Measurements from ENCODE around the gene ZNF30.

ZNF30 gene

DNA sequence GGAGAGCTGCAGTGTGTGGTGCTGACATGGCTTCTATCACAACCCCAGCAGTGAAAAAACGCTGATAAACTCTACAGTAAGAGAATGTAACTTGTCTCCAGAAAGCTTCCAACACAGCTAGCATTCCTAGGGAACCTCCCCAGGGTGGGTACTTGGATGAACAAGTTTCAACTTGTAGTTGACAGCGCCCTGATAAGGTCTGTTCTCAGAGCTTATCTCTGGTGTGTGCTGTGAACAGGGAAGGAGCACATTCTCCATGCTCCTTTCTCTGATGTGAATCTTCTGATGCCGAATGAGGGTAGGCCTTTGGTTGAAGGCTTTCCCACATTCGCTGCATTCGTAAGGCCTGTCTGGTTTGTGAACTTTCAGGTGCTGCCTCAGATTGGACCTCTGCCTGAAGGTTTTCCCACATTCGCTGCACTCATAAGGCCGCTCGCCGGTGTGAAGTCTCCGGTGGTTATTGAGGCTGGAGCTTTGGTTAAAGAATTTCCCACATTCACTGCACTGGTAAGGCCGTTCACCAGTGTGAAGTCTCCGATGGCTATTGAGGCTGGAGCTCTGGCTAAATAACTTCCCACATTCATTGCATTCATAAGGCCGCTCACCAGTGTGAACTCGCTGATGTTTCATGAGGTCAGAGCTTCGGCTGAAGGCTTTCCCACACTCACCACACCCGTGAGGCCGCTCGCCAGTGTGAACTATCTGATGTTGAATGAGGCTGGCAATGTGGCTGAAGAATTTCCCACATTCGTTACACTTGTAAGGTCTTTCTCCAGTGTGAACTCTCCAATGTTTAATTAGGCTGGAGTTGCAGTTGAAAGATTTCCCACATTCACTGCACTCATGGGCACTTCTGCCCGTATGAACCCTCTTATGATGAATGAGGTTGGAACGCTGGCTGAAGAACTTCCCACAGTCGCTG lies 31.4 kb downstream of the ZNF30 start:
- H3K4me3 ChIP-seq (ENCODE audit: low read depth, low read length): no peak overlapping the region
- H3K36me3 ChIP-seq: peaks cover 56% of the 10 kb centered on the region
- no peaks in the 10 kb centered on the region for H3K27me3 ChIP-seq (ENCODE audit: insufficient read depth, low read depth, severe bottlenecking)
- H3K27ac ChIP-seq: no peak overlapping the region
- peaks cover 34% of the 10 kb centered on the region for H3K9me3 ChIP-seq (ENCODE audit: severe bottlenecking)
- TF ChIP-seq, protein P1, sequence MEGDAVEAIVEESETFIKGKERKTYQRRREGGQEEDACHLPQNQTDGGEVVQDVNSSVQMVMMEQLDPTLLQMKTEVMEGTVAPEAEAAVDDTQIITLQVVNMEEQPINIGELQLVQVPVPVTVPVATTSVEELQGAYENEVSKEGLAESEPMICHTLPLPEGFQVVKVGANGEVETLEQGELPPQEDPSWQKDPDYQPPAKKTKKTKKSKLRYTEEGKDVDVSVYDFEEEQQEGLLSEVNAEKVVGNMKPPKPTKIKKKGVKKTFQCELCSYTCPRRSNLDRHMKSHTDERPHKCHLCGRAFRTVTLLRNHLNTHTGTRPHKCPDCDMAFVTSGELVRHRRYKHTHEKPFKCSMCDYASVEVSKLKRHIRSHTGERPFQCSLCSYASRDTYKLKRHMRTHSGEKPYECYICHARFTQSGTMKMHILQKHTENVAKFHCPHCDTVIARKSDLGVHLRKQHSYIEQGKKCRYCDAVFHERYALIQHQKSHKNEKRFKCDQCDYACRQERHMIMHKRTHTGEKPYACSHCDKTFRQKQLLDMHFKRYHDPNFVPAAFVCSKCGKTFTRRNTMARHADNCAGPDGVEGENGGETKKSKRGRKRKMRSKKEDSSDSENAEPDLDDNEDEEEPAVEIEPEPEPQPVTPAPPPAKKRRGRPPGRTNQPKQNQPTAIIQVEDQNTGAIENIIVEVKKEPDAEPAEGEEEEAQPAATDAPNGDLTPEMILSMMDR (IDR thresholded peaks at IDR 0.05; ENCODE audit: low read depth, low read length): no peak
- DNase-seq: no peak

DNA sequence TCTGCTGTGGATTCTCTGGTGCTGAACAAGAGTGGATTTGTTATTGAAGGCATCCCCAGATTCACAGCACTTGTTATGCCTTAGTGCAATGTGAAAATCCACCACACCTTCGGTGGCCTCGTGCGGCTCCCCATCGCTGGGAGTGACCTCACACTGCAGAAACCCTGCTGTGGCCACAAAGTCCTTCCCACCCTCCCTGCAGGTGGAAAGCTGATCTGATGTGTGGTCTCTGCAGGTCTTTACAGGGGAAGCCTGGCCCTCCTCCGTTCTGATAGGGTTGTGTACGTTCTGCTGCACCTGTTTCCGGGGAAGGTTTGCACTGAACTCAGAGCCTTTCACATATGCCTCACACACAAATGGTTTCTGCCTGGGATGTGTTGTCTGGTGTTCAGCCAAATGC lies 32.3 kb downstream of the ZNF30 start:
- H3K36me3 ChIP-seq: peaks cover 56% of the 10 kb centered on the region
- no peak for DNase-seq
- TF ChIP-seq, protein P1 (IDR thresholded peaks at IDR 0.05; ENCODE audit: low read depth, low read length): no peak
- peaks cover 33% of the 10 kb centered on the region for H3K9me3 ChIP-seq (ENCODE audit: severe bottlenecking)
- no peak overlapping the region for H3K4me3 ChIP-seq (ENCODE audit: low read depth, low read length)
- H3K27ac ChIP-seq: no peak overlapping the region
- H3K27me3 ChIP-seq (ENCODE audit: insufficient read depth, low read depth, severe bottlenecking): no peaks in the 10 kb centered on the region

DNA sequence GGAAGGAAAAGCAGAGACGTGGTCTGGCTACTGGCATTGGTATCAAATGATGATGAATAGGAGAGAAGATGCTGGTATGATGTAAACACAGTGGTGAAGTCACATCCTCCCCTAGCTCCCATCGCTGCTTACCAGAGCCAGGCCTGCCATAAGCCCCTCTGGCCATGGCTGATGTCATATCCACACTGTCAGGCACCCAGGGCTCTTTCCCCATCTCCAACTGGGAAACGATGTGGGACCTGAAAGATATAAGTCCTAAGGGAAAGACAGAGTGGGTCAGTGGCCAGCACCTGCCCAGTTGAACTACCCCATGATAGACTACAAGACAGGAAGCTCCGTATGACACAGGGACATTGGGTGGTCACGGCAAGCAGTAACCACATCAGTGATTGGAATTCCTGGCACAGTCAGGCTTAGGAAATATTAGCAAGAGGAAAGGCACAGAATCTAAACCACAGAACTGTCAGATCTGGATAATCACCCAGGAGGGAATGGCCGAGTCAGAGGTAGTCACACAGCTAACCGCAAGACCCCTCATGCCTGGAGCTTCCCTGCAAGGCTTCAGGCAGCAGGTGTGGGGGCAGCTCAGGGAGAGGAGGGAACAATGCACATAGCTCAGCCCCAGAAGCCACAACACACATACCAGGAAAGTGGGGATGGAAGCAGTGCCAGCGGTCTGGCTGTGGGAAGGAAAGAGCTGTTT lies 33.6 kb downstream of the ZNF30 start:
- TF ChIP-seq, protein P1 (IDR thresholded peaks at IDR 0.05; ENCODE audit: low read depth, low read length): no peak
- Histone ChIP-seq H3K4me3 (ENCODE audit: low read depth, low read length) (no peak overlapping the region), H3K27me3 (ENCODE audit: insufficient read depth, low read depth, severe bottlenecking) (no peaks in the 10 kb centered on the region), H3K27ac (no peak overlapping the region), H3K9me3 (ENCODE audit: severe bottlenecking) (peaks cover 32% of the 10 kb centered on the region), H3K36me3 (peaks cover 56% of the 10 kb centered on the region)
- DNase-seq: no peak

DNA sequence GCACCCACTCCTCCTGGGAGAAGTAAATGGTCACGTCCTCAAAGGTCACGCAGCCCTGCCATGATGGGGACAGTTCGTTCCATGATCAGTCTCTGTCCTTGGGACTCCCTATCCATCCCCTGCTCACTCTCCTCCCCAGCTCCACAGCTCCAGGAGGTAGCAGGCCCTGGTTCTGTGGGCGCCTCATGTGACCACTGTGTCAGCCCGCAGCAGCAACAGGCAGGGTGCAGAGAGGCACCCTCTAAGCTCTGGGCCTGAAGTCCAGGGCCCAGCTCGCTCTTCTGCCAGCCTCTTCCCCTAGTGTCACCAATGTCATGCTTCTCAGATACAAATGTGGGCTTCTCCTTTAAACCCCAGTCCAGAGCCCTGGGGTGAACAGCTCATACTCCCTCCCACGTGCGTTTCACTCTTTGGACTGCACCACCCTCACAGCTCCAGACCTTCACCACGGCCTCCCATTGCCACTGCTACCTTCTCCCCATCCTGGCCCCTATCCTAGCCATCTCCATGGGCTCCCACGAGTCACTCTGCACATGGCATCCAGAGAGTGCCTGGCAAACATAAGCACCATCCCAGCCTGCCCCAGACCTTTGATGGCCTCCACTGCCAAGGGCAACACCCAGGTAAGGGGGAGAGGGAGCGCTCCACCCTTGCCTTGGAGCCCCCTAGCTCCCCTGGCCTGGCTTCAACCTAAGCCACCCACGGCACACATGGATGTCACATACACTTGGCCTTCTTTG lies 34.4 kb downstream of the ZNF30 start:
- H3K9me3 ChIP-seq (ENCODE audit: severe bottlenecking): peaks cover 35% of the 10 kb centered on the region
- no peaks in the 10 kb centered on the region for H3K27me3 ChIP-seq (ENCODE audit: insufficient read depth, low read depth, severe bottlenecking)
- TF ChIP-seq, protein P1 (IDR thresholded peaks at IDR 0.05; ENCODE audit: low read depth, low read length): no peak
- no peak overlapping the region for H3K4me3 ChIP-seq (ENCODE audit: low read depth, low read length)
- no peak overlapping the region for H3K27ac ChIP-seq
- peaks cover 53% of the 10 kb centered on the region for H3K36me3 ChIP-seq
- no peak for DNase-seq

DNA sequence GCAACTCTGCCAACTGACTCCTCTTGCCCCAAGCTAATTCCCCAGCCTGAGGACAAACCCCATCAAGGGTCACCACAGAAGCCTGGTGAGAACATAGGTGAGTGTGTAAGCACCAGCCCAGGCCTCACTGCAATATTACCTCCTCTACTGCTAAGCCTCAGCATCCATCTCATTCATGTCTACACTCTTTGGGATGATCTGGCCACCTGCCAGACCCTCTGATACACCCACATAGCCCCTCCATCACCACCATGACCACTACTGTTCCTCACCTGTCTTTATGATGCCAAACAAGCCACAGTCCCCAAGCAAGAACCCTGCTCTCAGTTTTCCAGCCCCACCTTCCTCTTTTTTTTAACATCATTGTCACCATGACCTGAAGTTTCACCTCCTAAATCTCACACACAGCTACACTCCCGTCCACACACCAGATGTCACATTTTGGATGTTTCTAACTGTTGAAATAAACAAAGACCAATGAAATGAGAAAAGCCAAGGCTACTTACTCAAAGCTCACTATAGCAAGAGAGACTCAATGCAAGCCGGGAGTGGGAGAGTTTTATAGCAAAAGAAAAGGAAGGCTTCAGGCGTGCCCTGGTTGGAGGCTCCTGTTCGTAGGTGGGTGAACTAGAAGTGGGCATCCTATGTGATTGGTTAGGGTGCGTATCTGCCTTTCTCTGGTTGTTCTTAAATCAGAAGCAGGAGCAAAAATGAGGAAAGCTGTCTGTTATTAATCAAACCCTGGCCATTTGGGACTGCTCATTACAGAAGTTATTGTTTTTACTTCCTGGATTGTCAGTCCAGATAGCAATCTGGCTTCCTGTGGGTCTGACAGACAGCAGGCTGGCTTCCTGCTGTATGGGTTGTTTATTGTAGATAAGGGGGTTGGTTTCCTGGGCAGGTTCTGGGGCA lies 35.3 kb downstream of the ZNF30 start:
- H3K27ac ChIP-seq: no peak overlapping the region
- no peak overlapping the region for H3K4me3 ChIP-seq (ENCODE audit: low read depth, low read length)
- H3K27me3 ChIP-seq (ENCODE audit: insufficient read depth, low read depth, severe bottlenecking): no peaks in the 10 kb centered on the region
- DNase-seq: no peak
- peaks cover 37% of the 10 kb centered on the region for H3K9me3 ChIP-seq (ENCODE audit: severe bottlenecking)
- H3K36me3 ChIP-seq: peaks cover 46% of the 10 kb centered on the region
- TF ChIP-seq, protein P1 (IDR thresholded peaks at IDR 0.05; ENCODE audit: low read depth, low read length): no peak

Measured in WERI-Rb-1 (cell line).